ENCODE data around the gene PAX8. TPM values are rescaled to one million over a fixed set of nuclear protein-coding genes. Genes with fewer than 3 reads are reported as not detected.
A peak's percentile ranks its signal among the peaks of the same experiment; 100 is the strongest.
"Not testable (repeated sequence)": the region's sequence is repeated elsewhere in the genome, so short reads cannot be mapped to it uniquely, and the experiment has no call there.

The PAX8 gene
- total RNA-seq, 2 donors from 2014 or later, result 1.1 to 1.9 TPM

DNA sequence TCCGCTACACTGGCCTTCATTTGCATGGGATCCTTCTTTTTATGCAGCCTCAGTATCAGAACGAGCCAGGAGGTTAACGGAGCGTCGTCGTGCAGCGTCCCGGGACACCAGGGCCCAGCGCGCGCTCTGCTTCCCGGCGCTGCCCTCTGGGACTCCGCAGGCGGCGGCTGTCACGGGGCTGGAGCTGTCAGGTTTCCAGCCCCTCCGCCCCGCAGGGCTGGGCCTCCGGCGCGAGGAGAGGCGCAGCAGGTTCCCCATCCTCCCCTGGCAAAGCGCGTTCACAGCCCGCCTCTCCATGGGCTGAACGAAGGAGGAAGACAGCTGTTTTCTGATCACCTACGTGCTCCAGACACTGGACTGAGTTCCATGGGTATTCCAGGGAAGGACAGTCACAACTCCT lies 12.5 kb upstream of the PAX8 start:
- TF ChIP-seq, protein P1, sequence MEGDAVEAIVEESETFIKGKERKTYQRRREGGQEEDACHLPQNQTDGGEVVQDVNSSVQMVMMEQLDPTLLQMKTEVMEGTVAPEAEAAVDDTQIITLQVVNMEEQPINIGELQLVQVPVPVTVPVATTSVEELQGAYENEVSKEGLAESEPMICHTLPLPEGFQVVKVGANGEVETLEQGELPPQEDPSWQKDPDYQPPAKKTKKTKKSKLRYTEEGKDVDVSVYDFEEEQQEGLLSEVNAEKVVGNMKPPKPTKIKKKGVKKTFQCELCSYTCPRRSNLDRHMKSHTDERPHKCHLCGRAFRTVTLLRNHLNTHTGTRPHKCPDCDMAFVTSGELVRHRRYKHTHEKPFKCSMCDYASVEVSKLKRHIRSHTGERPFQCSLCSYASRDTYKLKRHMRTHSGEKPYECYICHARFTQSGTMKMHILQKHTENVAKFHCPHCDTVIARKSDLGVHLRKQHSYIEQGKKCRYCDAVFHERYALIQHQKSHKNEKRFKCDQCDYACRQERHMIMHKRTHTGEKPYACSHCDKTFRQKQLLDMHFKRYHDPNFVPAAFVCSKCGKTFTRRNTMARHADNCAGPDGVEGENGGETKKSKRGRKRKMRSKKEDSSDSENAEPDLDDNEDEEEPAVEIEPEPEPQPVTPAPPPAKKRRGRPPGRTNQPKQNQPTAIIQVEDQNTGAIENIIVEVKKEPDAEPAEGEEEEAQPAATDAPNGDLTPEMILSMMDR (IDR thresholded peaks at IDR 0.05), result no peak
- Histone ChIP-seq H3K27ac (no peak overlapping the region), H3K4me3 (no peak overlapping the region), H3K36me3 (no peaks in the 10 kb centered on the region), H3K9me3 (no peaks in the 10 kb centered on the region), H3K4me1 (no peaks in the 10 kb centered on the region), H3K27me3 (no peaks in the 10 kb centered on the region), H3K9ac (ENCODE audit: low read depth in 2 of 2, low read length in 2 of 2) (no peak overlapping the region)
- DNase-seq, result peak; percentile 30
- intact Hi-C loops (cut with DNase I), result no loop called here

DNA sequence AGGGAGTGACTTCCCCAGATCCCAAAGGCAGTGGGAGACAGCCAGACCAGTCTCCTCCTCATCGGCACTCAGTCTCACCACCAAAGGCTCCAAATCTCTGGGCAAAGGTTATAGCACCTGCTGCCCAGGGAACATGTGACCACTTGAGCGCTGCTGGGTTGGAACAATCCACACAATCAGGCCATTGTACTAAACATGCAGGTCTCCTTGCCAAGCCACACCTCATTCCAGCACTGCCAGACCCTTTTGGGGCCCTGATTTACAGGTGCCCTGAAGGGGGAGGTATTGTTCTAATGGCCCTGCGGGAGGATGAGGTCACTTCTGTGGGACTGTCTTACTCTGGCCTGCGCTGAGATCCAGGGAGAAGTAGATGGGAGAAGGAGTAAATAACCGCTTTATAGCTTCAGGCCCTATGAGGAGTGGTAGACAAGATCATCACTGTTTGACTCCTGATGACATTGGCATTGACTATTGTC lies 10.0 kb upstream of the PAX8 start:
- H3K4me1 ChIP-seq; intact Hi-C loops (cut with DNase I); H3K9me3 ChIP-seq; H3K36me3 ChIP-seq; H3K4me3 ChIP-seq; H3K27me3 ChIP-seq; H3K9ac ChIP-seq (ENCODE audit: low read depth in 2 of 2, low read length in 2 of 2): not testable (repeated sequence)
- DNase-seq, result peak; percentile 68
- H3K27ac ChIP-seq, result peak overlapping the region; percentile 40

DNA sequence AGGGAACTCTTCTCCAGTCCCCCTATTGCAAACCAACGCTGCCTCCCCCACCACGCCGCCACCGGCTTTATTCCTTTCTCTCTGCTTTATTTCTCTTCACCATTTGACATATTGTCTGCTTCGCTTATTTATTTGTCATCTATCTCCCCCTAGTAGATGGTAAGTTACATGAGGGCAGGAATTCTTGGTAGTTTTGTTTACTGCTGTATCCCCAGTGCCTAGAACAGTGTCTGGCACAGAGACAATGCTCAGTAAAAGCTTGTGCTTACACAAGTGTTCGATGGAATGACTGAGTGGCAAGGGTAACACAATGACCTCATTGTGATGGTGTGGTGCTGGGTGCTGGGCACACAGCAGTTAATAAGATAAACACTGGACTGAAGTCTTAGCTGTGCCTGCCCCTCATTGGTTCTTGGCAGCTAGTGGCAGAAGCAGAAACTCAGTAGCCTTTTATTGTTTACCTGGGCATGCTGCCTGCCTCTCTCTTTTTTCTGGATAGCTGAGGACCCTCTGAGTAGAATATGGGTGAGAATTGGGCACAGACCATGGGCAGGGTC lies 9.5 kb upstream of the PAX8 start:
- H3K9me3 ChIP-seq; H3K9ac ChIP-seq (ENCODE audit: low read depth in 2 of 2, low read length in 2 of 2); H3K27me3 ChIP-seq; H3K4me1 ChIP-seq; DNase-seq; H3K4me3 ChIP-seq; intact Hi-C loops (cut with DNase I); H3K36me3 ChIP-seq: not testable (repeated sequence)
- peak overlapping the region; percentile 40 for H3K27ac ChIP-seq

DNA sequence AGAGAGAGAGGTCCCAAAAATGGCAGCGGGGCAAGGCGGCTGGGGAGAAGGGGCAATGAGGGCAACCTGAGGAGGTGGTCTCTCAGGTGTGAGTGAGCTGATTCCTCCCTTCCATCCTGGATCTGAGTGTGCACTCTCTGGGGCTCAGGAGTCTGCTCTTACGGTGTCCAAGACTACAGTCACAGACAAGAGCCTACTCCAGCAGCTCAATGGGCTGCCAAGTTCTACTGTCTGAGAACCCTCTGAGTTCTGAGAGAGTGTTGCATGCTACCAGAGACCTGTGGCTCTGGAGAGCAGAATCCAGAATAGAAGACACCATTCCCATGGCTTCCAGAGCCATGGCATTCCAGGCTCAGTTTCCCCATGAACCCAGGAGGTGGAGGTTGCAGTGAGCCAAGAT lies 7.1 kb upstream of the PAX8 start:
- H3K4me3 ChIP-seq, result no peak overlapping the region
- H3K9me3 ChIP-seq, result no peaks in the 10 kb centered on the region
- H3K27ac ChIP-seq, result no peak overlapping the region
- TF ChIP-seq, protein P1 (IDR thresholded peaks at IDR 0.05), result no peak
- no peak for DNase-seq
- no peaks in the 10 kb centered on the region for H3K36me3 ChIP-seq
- intact Hi-C loops (cut with DNase I), result no loop called here
- peaks cover 10% of the 10 kb centered on the region for H3K4me1 ChIP-seq
- H3K9ac ChIP-seq (ENCODE audit: low read depth in 2 of 2, low read length in 2 of 2), result no peak overlapping the region
- H3K27me3 ChIP-seq, result no peaks in the 10 kb centered on the region

DNA sequence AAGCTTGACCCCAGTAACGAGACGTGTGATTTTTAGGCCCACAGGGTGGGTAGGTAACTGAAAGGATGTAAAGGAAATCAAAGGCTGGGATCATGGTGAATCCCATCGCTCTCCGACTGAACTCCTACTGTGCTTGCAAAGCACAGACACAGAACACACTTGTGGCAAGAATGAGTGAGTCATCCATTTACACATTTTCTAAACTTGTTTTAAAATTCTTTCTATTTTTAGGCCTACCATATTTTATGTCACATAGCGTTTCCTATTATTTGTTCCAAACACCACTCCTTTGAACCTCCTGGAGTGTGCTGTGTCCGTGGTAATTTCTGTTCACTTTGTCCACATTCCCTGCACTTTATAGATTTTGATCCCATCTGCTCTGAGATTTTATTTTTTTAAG lies 6.3 kb upstream of the PAX8 start:
- H3K4me3 ChIP-seq; H3K9me3 ChIP-seq; H3K27ac ChIP-seq; H3K9ac ChIP-seq (ENCODE audit: low read depth in 2 of 2, low read length in 2 of 2); DNase-seq; H3K36me3 ChIP-seq; H3K27me3 ChIP-seq; intact Hi-C loops (cut with DNase I): not testable (repeated sequence)
- peaks cover 10% of the 10 kb centered on the region for H3K4me1 ChIP-seq

DNA sequence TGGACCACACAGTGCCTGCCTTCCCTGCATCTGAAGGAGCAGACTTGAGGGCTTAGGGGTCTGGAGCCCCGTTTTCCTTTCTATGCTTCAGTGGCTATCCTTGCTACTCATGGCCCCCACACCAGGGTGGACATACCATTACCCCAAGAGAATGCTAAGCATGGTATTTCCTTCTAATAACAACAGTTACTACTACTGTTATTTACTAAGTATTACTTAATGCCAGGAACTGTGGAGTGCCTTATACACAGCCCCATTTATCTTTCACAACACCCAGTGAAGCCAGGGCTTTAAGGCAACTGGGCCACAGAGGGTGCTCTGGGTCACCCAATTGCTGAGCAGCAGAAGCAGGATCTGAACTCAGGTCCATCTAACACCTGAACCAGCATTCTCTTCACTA lies 5.8 kb upstream of the PAX8 start:
- Histone ChIP-seq H3K27ac (peak overlapping the region; percentile 53), H3K4me1 (peaks cover 10% of the 10 kb centered on the region), H3K9me3 (no peaks in the 10 kb centered on the region), H3K4me3 (no peak overlapping the region), H3K36me3 (no peaks in the 10 kb centered on the region), H3K27me3 (no peaks in the 10 kb centered on the region), H3K9ac (ENCODE audit: low read depth in 2 of 2, low read length in 2 of 2) (no peak overlapping the region)
- TF ChIP-seq, protein P1 (IDR thresholded peaks at IDR 0.05), result no peak
- no peak for DNase-seq
- intact Hi-C loops (cut with DNase I), result no loop called here

DNA sequence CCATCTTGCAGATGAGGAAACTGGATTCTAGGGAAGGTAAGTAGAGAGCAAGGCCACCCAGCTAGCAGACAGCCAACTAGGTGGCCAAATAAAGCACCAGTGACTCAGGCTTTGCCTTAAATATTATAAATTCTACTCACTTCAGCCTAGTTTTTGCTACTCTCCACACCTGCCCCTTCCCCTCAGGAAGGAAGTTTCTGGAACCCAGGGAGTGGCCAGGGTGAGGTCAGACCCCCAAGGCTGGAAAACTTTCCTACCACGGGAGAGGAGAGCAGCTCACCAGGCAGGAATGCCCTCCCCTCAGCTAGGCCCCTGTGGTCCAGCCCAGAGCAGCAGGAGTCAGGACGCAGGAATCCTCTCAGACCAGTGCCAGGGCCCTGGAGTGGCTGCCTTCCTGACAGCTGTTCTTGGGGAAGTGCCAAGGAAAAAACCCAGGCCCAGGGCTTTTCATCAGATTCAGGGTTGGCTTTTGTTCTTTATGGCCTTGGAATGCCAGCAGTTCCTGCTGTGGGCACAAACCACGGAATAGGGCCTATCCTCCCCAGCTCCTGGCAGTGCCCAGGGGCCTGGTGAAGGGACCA lies 5.1 kb upstream of the PAX8 start:
- Histone ChIP-seq H3K27me3 (no peaks in the 10 kb centered on the region), H3K36me3 (no peaks in the 10 kb centered on the region), H3K4me1 (peaks cover 10% of the 10 kb centered on the region), H3K9me3 (no peaks in the 10 kb centered on the region), H3K27ac (peak overlapping the region; percentile 53), H3K4me3 (no peak overlapping the region), H3K9ac (ENCODE audit: low read depth in 2 of 2, low read length in 2 of 2) (no peak overlapping the region)
- TF ChIP-seq, protein P1 (IDR thresholded peaks at IDR 0.05), result no peak
- peak; percentile 50 for DNase-seq
- intact Hi-C loops (cut with DNase I), result no loop called here
